Panc1 (cell line): Measurements from ENCODE around the gene IRF2BP2. TPM values are rescaled to one million over a fixed set of nuclear protein-coding genes. Genes with fewer than 3 reads are reported as not detected.

Experiments
- ATAC-seq: fragments of 200-7000 bp; cut with Tn5 transposase; 2 replicates; pipeline ENCODE4 v1.9.1; 2020; ENCODE audit warnings: mild to moderate bottlenecking, moderate library complexity
- BruUV-seq: library from RNA; stranded (reverse); fragments of 400-500 nt; replicated peaks from 2 replicates; lab custom pipeline; 2021; lab: Mats Ljungman, UMichigan
- CTCF ChIA-PET: fragments of 300-600 bp; sonication (Branson Sonifier 250); formaldehyde crosslinking; loops from one replicate; lab custom pipeline; 2022; ENCODE audit warnings: antibody characterized with exemption; lab: Charles Lee
- POLR2A ChIA-PET: fragments of 300-600 bp; sonication (Branson Sonifier 250); formaldehyde crosslinking; loops from one replicate; lab custom pipeline; 2022; ENCODE audit warnings: antibody characterized with exemption; lab: Charles Lee
- DNase-seq: peaks from one replicate; pipeline ENCODE4 v3.0.0-alpha.2; 2010; ENCODE audit warnings: low read depth, low spot score
- H3K27ac ChIP-seq: 2 replicates; pipeline ENCODE4 v1.5.1; 2011; ENCODE audit warnings: mild to moderate bottlenecking, low read length, inconsistent platforms
- H3K27me3 ChIP-seq: fragments of 200-500 bp; sonication (Bioruptor generic); 2 replicates; pipeline ENCODE4 v1.6.0; 2014; ENCODE audit warnings: low read length, inconsistent platforms; ENCODE audit not compliant: control insufficient read depth, insufficient read depth
- H3K36me3 ChIP-seq: fragments of 200-500 bp; sonication (Bioruptor generic); 2 replicates; pipeline ENCODE4 v1.5.1; 2014; ENCODE audit warnings: inconsistent platforms, mild to moderate bottlenecking, low read length, moderate library complexity; ENCODE audit not compliant: control insufficient read depth, insufficient read depth
- H3K4me1 ChIP-seq: 2 replicates; pipeline ENCODE4 v1.5.1; 2011; ENCODE audit warnings: inconsistent platforms, mild to moderate bottlenecking, low read length, moderate library complexity; ENCODE audit not compliant: control insufficient read depth, insufficient read depth
- H3K4me3 ChIP-seq, 2 experiments: 2 replicates each; pipeline ENCODE4 v1.5.1; 2011 to 2012; ENCODE audit warnings: low read depth in 2 of 2, low read length in 2 of 2, mild to moderate bottlenecking in 2 of 2, inconsistent platforms in 1 of 2, moderate library complexity in 1 of 2
- H3K9me3 ChIP-seq: fragments of 200-500 bp; sonication (Bioruptor generic); 2 replicates; pipeline ENCODE4 v1.5.1; 2014; ENCODE audit warnings: low read depth, mild to moderate bottlenecking, inconsistent platforms, low read length, moderate library complexity; ENCODE audit not compliant: control insufficient read depth, insufficient read depth
- POLR2AphosphoS5 ChIP-seq: IDR thresholded peaks from 2 replicates; pipeline ENCODE4 v1.6.1; 2012; ENCODE audit warnings: mild to moderate bottlenecking, low read depth, low read length, moderate library complexity
- SIN3A ChIP-seq: IDR thresholded peaks from 2 replicates; pipeline ENCODE4 v1.6.1; 2012; ENCODE audit warnings: low read depth, mild to moderate bottlenecking, low read length, moderate library complexity, borderline replicate concordance; ENCODE audit not compliant: insufficient read depth
- TCF7L2 ChIP-seq: IDR thresholded peaks from 2 replicates; pipeline ENCODE4 v1.6.1; 2011; ENCODE audit warnings: mild to moderate bottlenecking, low read depth, low read length, inconsistent platforms
- in situ Hi-C: cut with HindIII; loops from 2 replicates; pipeline ENCODE4 v1.10.0; 2016; ENCODE audit warnings: low sequenced_read_pairs, low pct_unique_long_range_greater_than_20kb
- intact Hi-C: fragments of 100-400 bp; cut with micrococcal nuclease; formaldehyde crosslinking; loops from one replicate; pipeline ENCODE4 v1.10.0; 2022; ENCODE audit not compliant: unreplicated experiment
- total RNA-seq: library from RNA; stranded (reverse); gene quantifications from one replicate; pipeline ENCODE4 v1.2.1, GENCODE V29; 2021; ENCODE audit not compliant: unreplicated experiment
- TF ChIP-seq, protein P1 (sequence below), 2 experiments: IDR thresholded peaks; 2 replicates each; pipeline ENCODE4 v1.6.1; 2011 to 2012; ENCODE audit warnings: low read depth in 2 of 2, control low read depth in 1 of 2, low read length in 1 of 2, mild to moderate bottlenecking in 1 of 2, moderate library complexity in 1 of 2; ENCODE audit not compliant: insufficient read depth in 1 of 2
- TF ChIP-seq, protein P2 (sequence below): fragments of 450-650 bp; IDR thresholded peaks from 2 replicates; pipeline ENCODE4 v1.5.1; 2017; ENCODE audit warnings: mild to moderate bottlenecking

Gene IRF2BP2
- total RNA-seq, 1 experiment from 2014 or later, result 187 TPM

DNA sequence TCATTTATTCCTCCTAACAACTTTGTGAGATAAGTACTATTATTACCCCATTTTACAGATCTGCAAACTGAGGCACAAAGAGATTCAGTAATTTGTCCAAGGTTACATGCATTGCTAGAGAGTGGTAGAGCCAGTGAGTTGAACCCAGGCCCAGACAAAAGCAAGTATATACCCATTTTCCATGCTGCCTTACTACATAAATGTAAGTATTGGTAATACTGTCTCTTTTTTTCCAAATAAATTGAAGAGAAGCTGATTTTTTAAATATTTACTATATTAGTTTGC, 33.8 kb upstream of the IRF2BP2 start:
- peak overlapping the region; percentile 7; the same call in 1 of the 2 replicates for H3K27ac ChIP-seq
- no TSS peak for BruUV-seq

DNA sequence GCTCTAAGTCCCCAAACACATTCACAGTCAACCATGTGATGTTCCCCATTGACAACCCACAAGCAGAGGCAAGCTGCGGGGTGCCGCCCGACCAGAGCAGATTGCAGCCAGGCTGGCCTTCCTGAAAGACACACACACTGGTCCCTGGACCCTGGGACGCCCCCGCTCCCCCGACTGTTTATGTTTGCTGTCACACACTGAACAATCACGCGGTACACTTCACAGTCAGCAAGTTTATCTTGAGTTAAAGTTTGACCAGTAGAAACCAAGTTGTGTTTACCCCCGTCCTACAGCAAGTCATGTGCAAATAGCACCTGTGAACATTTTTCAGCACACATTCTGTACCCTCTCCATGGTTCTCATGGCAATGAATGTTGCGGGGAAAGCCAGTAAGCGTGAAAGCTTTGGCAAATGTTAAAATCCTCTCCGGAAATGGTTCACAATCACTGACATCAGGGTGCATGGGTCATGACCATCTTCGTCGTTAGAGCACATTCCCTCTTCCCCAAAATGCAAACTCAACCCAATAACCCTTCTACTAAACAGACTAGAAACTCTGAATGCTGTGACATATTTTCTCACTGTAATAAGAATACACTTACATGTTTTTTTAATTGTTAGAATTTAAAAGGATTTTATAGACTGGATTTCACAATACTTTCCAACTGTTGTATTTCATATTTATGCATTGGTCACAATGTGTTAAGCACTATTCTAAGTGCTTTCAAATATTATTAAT, 33.3 kb upstream of the IRF2BP2 start:
- Histone ChIP-seq H3K4me3 (no peak overlapping the region), H3K9me3 (peaks cover 17% of the 10 kb centered on the region; the same call in 1 of the 2 replicates), H3K4me1 (peaks cover 8% of the 10 kb centered on the region; the same call in 1 of the 2 replicates), H3K27me3 (no peaks in the 10 kb centered on the region), H3K27ac (peak overlapping the region; percentile 76), H3K36me3 (no peaks in the 10 kb centered on the region)
- CTCF ChIA-PET, result no interaction called here
- in situ Hi-C loops, result no loop called here
- TF ChIP-seq TCF7L2 (no peak), POLR2AphosphoS5 (no peak)
- ATAC-seq (no peak), DNase-seq (no peak)
- intact Hi-C loops, result no loop called here
- BruUV-seq, result no TSS peak
- POLR2A ChIA-PET, result no interaction called here

More for the DNA sequence above, 33.8 kb upstream of the IRF2BP2 start:
- no peak for TF ChIP-seq TCF7L2
- TF ChIP-seq, protein P1, sequence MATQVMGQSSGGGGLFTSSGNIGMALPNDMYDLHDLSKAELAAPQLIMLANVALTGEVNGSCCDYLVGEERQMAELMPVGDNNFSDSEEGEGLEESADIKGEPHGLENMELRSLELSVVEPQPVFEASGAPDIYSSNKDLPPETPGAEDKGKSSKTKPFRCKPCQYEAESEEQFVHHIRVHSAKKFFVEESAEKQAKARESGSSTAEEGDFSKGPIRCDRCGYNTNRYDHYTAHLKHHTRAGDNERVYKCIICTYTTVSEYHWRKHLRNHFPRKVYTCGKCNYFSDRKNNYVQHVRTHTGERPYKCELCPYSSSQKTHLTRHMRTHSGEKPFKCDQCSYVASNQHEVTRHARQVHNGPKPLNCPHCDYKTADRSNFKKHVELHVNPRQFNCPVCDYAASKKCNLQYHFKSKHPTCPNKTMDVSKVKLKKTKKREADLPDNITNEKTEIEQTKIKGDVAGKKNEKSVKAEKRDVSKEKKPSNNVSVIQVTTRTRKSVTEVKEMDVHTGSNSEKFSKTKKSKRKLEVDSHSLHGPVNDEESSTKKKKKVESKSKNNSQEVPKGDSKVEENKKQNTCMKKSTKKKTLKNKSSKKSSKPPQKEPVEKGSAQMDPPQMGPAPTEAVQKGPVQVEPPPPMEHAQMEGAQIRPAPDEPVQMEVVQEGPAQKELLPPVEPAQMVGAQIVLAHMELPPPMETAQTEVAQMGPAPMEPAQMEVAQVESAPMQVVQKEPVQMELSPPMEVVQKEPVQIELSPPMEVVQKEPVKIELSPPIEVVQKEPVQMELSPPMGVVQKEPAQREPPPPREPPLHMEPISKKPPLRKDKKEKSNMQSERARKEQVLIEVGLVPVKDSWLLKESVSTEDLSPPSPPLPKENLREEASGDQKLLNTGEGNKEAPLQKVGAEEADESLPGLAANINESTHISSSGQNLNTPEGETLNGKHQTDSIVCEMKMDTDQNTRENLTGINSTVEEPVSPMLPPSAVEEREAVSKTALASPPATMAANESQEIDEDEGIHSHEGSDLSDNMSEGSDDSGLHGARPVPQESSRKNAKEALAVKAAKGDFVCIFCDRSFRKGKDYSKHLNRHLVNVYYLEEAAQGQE (IDR thresholded peaks at IDR 0.05; ENCODE audit: insufficient read depth in 1 of 2, low read depth in 2 of 2, low read length in 1 of 2), result no peak
- no peak for TF ChIP-seq SIN3A
- no peak for TF ChIP-seq POLR2AphosphoS5
- TF ChIP-seq, protein P2, sequence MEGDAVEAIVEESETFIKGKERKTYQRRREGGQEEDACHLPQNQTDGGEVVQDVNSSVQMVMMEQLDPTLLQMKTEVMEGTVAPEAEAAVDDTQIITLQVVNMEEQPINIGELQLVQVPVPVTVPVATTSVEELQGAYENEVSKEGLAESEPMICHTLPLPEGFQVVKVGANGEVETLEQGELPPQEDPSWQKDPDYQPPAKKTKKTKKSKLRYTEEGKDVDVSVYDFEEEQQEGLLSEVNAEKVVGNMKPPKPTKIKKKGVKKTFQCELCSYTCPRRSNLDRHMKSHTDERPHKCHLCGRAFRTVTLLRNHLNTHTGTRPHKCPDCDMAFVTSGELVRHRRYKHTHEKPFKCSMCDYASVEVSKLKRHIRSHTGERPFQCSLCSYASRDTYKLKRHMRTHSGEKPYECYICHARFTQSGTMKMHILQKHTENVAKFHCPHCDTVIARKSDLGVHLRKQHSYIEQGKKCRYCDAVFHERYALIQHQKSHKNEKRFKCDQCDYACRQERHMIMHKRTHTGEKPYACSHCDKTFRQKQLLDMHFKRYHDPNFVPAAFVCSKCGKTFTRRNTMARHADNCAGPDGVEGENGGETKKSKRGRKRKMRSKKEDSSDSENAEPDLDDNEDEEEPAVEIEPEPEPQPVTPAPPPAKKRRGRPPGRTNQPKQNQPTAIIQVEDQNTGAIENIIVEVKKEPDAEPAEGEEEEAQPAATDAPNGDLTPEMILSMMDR, result no peak
- intact Hi-C loops (no loop called here), in situ Hi-C loops (no loop called here)
- peaks cover 17% of the 10 kb centered on the region; the same call in 1 of the 2 replicates for H3K9me3 ChIP-seq
- ATAC-seq (no peak), DNase-seq (no peak)
- H3K27me3 ChIP-seq, result no peaks in the 10 kb centered on the region
- ChIA-PET CTCF (no interaction called here), POLR2A (no interaction called here)
- peaks cover 8% of the 10 kb centered on the region; the same call in 1 of the 2 replicates for H3K4me1 ChIP-seq
- no peak overlapping the region for H3K4me3 ChIP-seq
- H3K36me3 ChIP-seq, result no peaks in the 10 kb centered on the region

DNA sequence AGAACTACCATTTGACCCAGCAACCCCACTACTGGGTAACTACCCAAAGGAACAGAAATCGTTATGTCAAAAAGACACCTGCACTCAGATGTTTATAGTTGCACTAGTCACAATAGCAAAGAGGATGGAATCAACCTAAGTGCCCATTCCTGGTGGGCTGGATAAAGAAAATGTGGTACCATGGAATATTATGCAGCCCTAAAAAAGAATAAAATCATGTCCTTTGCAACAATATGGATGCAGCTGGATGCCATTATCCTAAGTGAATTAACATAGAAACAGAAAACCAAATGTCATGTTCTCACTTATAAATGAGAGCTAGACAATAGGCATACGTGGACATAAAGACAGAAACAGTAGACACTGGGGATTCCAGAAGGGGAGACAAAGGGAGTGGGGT, 32.5 kb upstream of the IRF2BP2 start:
- CTCF ChIA-PET, result no interaction called here
- intact Hi-C loops (no loop called here), in situ Hi-C loops (no loop called here)
- no peak overlapping the region for H3K4me3 ChIP-seq
- no peak for ATAC-seq
- POLR2A ChIA-PET, result no interaction called here
- no peak for DNase-seq
- peaks cover 17% of the 10 kb centered on the region; the same call in 1 of the 2 replicates for H3K9me3 ChIP-seq
- H3K27me3 ChIP-seq, result no peaks in the 10 kb centered on the region
- BruUV-seq, result no TSS peak
- H3K4me1 ChIP-seq, result peaks cover 4% of the 10 kb centered on the region; the same call in 1 of the 2 replicates
- TF ChIP-seq, protein P2, result no peak
- TF ChIP-seq SIN3A, result no peak
- TF ChIP-seq, protein P1 (IDR thresholded peaks at IDR 0.05; ENCODE audit: insufficient read depth in 1 of 2, low read depth in 2 of 2, low read length in 1 of 2), result no peak
- H3K27ac ChIP-seq, result no peak overlapping the region
- H3K36me3 ChIP-seq, result no peaks in the 10 kb centered on the region
